HepG2 (cell line): ENCODE measurements around the gene CELF2. TPM values are rescaled to one million over a fixed set of nuclear protein-coding genes. Genes with fewer than 3 reads are reported as not detected.

Experiments
- ATAC-seq: fragments of 200-7000 bp; cut with Tn5 transposase; 3 replicates; pipeline ENCODE4 v1.9.1; 2020; ENCODE audit warnings: mild to moderate bottlenecking, moderate library complexity
- BruUV-seq: library from RNA; stranded (reverse); fragments of 400-500 nt; replicated peaks from 2 replicates; lab custom pipeline; 2021; lab: Mats Ljungman, UMichigan
- CTCF ChIA-PET: fragments of 300-600 bp; formaldehyde crosslinking; extraction: SDS; loops from one replicate; lab custom pipeline; 2021; ENCODE audit warnings: low total read pairs, inconsistent platforms, low intra/inter-chr PET ratio; lab: Yijun Ruan, JAX
- POLR2A ChIA-PET: fragments of 350-600 bp; sonication (Branson Sonifier 250); formaldehyde crosslinking; loops from one replicate; lab custom pipeline; 2020; ENCODE audit warnings: antibody characterized with exemption, inconsistent platforms; lab: Yijun Ruan, JAX
- DNase-seq: peaks from one replicate; pipeline ENCODE4 v3.0.0-alpha.2; 2015; ENCODE audit warnings: low spot score
- FAIRE-seq: peaks from 3 replicates; lab custom pipeline; 2011; peaks lifted over from hg19 to GRCh38; lab: Jason Lieb, UNC
- H2AFZ ChIP-seq: one replicate; pipeline ENCODE4 v1.6.1; 2011; ENCODE audit warnings: low read length, inconsistent platforms
- H3K27ac ChIP-seq: fragments of 300-600 bp; 3 replicates; pipeline ENCODE4 v1.8.0; 2011; ENCODE audit warnings: mixed run types, mild to moderate bottlenecking, mixed read lengths, low read length, inconsistent platforms; ENCODE audit not compliant: insufficient read depth; ENCODE audit errors: extremely low read length
- H3K27me3 ChIP-seq, 2 experiments: fragments of 200-600 bp in 1 of 2; 2 replicates in 1 of 2; 3 replicates in 1 of 2; pipeline versions ENCODE4 v1.6.0 to v1.8.0; 2011; ENCODE audit warnings: low read length in 2 of 2, mild to moderate bottlenecking in 2 of 2, moderate library complexity in 2 of 2, inconsistent platforms in 1 of 2; ENCODE audit not compliant: insufficient read depth in 2 of 2, control insufficient read depth in 1 of 2
- H3K36me3 ChIP-seq, 2 experiments: fragments of 200-600 bp in 1 of 2; replicated peaks in 1 of 2; 2 replicates in 1 of 2; 3 replicates in 1 of 2; pipeline versions ENCODE4 v1.5.1 to v1.8.0; 2011; ENCODE audit warnings: low read length in 2 of 2, inconsistent platforms in 1 of 2; ENCODE audit not compliant: insufficient read depth in 2 of 2, control insufficient read depth in 1 of 2
- H3K4me1 ChIP-seq: 2 replicates; pipeline ENCODE4 v1.5.1; 2012; ENCODE audit warnings: low read length, inconsistent platforms; ENCODE audit not compliant: insufficient read depth
- H3K4me2 ChIP-seq: 2 replicates; pipeline ENCODE4 v1.6.0; 2011; ENCODE audit warnings: low read depth, low read length, inconsistent platforms
- H3K4me3 ChIP-seq, 3 experiments: fragments of 200-600 bp in 1 of 3; sonication (generic), shearing (Covaris generic) in 1 of 3; replicated peaks in 1 of 3; 2 replicates each; pipeline ENCODE4 v1.5.1; 2011 to 2016; ENCODE audit warnings: low read length in 3 of 3, inconsistent platforms in 2 of 3, low read depth in 2 of 3, mild to moderate bottlenecking in 2 of 3, control low read depth in 1 of 3, mixed read lengths in 1 of 3; ENCODE audit not compliant: insufficient read depth in 1 of 3
- H3K79me2 ChIP-seq: one replicate; pipeline ENCODE4 v1.6.1; 2011; ENCODE audit warnings: low read length, inconsistent platforms; ENCODE audit not compliant: insufficient read depth
- H3K9ac ChIP-seq: 2 replicates; pipeline ENCODE4 v1.6.0; 2011; ENCODE audit warnings: mild to moderate bottlenecking, low read depth, low read length, inconsistent platforms; ENCODE audit not compliant: insufficient read depth
- H3K9me3 ChIP-seq: 2 replicates; pipeline ENCODE4 v1.5.1; 2012; ENCODE audit warnings: mild to moderate bottlenecking, low read length
- H4K20me1 ChIP-seq: 2 replicates; pipeline ENCODE4 v1.6.0; 2011; ENCODE audit warnings: inconsistent platforms, mild to moderate bottlenecking, low read length, moderate library complexity; ENCODE audit not compliant: insufficient read depth
- HNF4A ChIP-seq: sonication (generic); formaldehyde crosslinking; IDR thresholded peaks from 2 replicates; pipeline ENCODE4 v1.4.0; 2020; ENCODE audit warnings: missing genetic modification reagents
- PPARG ChIP-seq: conservative IDR thresholded peaks from 2 replicates; pipeline ENCODE4 v1.6.1; 2016; ENCODE audit warnings: missing biosample characterization, missing genetic modification reagents
- RCOR2 ChIP-seq: IDR thresholded peaks from 2 replicates; pipeline ENCODE4 v1.6.1; 2016; ENCODE audit warnings: missing biosample characterization, missing genetic modification reagents
- WGBS: methylation state at CpG from one replicate; pipeline ENCODE4 v1.1.6; 2017; ENCODE audit warnings: low lambda C conversion rate; 5-methylcytosine and 5-hydroxymethylcytosine counted together
- in situ Hi-C: cut with HindIII; loops from 2 replicates; pipeline ENCODE4 v1.10.0; 2017; ENCODE audit warnings: low pct_unique_long_range_greater_than_20kb; ENCODE audit not compliant: extremely low pct_ligation_motif_present
- intact Hi-C: fragments of 100-400 bp; cut with micrococcal nuclease; formaldehyde crosslinking; loops from one replicate; pipeline ENCODE4 v1.10.0; 2022; ENCODE audit not compliant: unreplicated experiment
- polyA plus RNA-seq, 8 experiments: library from polyadenylated mRNA; depleted of rRNA in 3 of 8; stranded (reverse) in 7 of 8; unstranded in 1 of 8; fragments of >200 nt; fragmentation: Illumina TruSeq in 4 of 8; extraction: Trizol in 4 of 8; gene quantifications; 2 replicates each; pipeline versions ENCODE4 v1.2.1 to v1.2.3, GENCODE V29; 2011 to 2016; ENCODE audit warnings: low read depth in 4 of 8, missing spikeins in 1 of 8, mixed read lengths in 1 of 8; ENCODE audit not compliant: insufficient read depth in 1 of 8
- total RNA-seq, 5 experiments: library from RNA; depleted of rRNA; stranded (reverse); fragments of >200 nt; fragmentation: Illumina TruSeq; extraction: Trizol; gene quantifications; 2 replicates each; pipeline ENCODE4 v1.2.3, GENCODE V29; 2016; ENCODE audit warnings: low read depth in 1 of 5
- TF ChIP-seq, protein P1 (sequence below): sonication (generic); formaldehyde crosslinking; IDR thresholded peaks from 2 replicates; pipeline ENCODE4 v1.4.0; 2020; ENCODE audit warnings: mild to moderate bottlenecking, missing genetic modification reagents, borderline replicate concordance
- TF ChIP-seq, protein P2 (sequence below): sonication (generic); formaldehyde crosslinking; conservative IDR thresholded peaks from 2 replicates; pipeline ENCODE4 v1.4.0; 2020; ENCODE audit warnings: missing genetic modification reagents

Gene CELF2
- total and polyA plus RNA-seq, 2 of the 13 experiments (the other 11 are each of a cell fraction or from before 2014, with no cell fraction given) = not detected

DNA sequence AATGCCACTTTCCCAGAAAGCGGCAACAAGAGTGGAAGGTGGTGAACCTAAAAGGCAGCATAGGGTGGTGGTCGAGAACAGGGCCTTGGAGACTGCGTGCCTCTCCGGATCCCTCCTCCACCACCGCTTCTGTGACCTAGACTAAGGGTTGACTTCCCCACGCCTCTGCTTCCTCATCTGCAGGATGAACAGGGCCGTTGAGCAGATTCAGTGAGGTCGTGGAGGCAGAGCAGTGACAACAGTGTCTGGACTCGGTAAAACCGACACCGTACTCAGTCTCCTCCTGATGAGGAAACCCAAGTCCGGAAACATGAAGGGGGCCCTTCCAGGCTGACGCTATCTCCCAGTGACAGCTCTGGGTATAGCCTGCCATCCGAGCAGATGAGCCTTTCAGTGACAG is 162.6 kb downstream of the CELF2 start:
- ChIA-PET POLR2A (no interaction called here), CTCF (no interaction called here)
- Histone ChIP-seq H3K4me2 (no peak overlapping the region), H2AFZ (no peak overlapping the region), H3K9me3 (no peaks in the 10 kb centered on the region), H3K27ac (no peak overlapping the region), H3K36me3 (no peaks in the 10 kb centered on the region), H3K79me2 (no peaks in the 10 kb centered on the region), H4K20me1 (no peaks in the 10 kb centered on the region), H3K9ac (no peak overlapping the region), H3K4me3 (no peak overlapping the region), H3K27me3 (peaks cover 0 to 28% of the 10 kb centered on the region in 2 experiments; a peak in 3 of 5 replicates), H3K4me1 (no peaks in the 10 kb centered on the region)
- BruUV-seq = no TSS peak
- ATAC-seq (no peak), DNase-seq (no peak), FAIRE-seq (no peak)
- TF ChIP-seq, protein P1, sequence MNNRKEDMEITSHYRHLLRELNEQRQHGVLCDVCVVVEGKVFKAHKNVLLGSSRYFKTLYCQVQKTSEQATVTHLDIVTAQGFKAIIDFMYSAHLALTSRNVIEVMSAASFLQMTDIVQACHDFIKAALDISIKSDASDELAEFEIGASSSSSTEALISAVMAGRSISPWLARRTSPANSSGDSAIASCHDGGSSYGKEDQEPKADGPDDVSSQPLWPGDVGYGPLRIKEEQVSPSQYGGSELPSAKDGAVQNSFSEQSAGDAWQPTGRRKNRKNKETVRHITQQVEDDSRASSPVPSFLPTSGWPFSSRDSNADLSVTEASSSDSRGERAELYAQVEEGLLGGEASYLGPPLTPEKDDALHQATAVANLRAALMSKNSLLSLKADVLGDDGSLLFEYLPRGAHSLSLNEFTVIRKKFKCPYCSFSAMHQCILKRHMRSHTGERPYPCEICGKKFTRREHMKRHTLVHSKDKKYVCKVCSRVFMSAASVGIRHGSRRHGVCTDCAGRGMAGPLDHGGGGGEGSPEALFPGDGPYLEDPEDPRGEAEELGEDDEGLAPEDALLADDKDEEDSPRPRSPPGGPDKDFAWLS (CRISPR knock-in tag) = no peak
- TF ChIP-seq PPARG = no peak
- TF ChIP-seq HNF4A (CRISPR knock-in tag) = no peak
- TF ChIP-seq RCOR2 = no peak
- TF ChIP-seq, protein P2, sequence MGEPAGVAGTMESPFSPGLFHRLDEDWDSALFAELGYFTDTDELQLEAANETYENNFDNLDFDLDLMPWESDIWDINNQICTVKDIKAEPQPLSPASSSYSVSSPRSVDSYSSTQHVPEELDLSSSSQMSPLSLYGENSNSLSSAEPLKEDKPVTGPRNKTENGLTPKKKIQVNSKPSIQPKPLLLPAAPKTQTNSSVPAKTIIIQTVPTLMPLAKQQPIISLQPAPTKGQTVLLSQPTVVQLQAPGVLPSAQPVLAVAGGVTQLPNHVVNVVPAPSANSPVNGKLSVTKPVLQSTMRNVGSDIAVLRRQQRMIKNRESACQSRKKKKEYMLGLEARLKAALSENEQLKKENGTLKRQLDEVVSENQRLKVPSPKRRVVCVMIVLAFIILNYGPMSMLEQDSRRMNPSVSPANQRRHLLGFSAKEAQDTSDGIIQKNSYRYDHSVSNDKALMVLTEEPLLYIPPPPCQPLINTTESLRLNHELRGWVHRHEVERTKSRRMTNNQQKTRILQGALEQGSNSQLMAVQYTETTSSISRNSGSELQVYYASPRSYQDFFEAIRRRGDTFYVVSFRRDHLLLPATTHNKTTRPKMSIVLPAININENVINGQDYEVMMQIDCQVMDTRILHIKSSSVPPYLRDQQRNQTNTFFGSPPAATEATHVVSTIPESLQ (CRISPR knock-in tag) = no peak
- WGBS = 20% methylated on average over 14 of the region's 14 CpGs
- intact Hi-C loops = no loop called here
- in situ Hi-C loops = no loop called here
